Activated T-helper 17 cell treated with anti-CD3 and anti-CD28 coated beads, Interleukin-2, amount 50 U/mL, for 72 hours (primary cell): ENCODE results near the gene TMEM250. TPM values are rescaled to one million over a fixed set of nuclear protein-coding genes. Genes with fewer than 3 reads are reported as not detected.

Source experiments
- total RNA-seq, 2 donors: library from RNA; stranded (reverse); gene quantifications; one replicate each; pipeline ENCODE4 v1.2.3, GENCODE V29; 2022

The TMEM250 gene
- total RNA-seq, 2 donors from 2014 or later: 28.2 to 37.7 TPM

Other genes with a start within 250 kb of the TMEM250 start
- gene CAMSAP1, start 211.3 kb downstream of the TMEM250 start, total RNA-seq: 10 to 100 TPM; 37.8 to 46.2 TPM
- gene UBAC1, start 157.5 kb downstream of the TMEM250 start, total RNA-seq: 10 to 100 TPM; 37.8 to 39.8 TPM
- 1 to 10 TPM; 7.8 to 9.7 TPM for gene NACC2, start 23.6 kb downstream of the TMEM250 start, total RNA-seq
- gene LHX3, start 86.3 kb upstream of the TMEM250 start, total RNA-seq: under 1 TPM in 1 of 2 donors, not detected in 1; 0.16 TPM
- gene QSOX2, start 126.9 kb upstream of the TMEM250 start, total RNA-seq: 10 to 100 TPM; 25.9 to 28.5 TPM
- gene CCDC187, start 185.2 kb upstream of the TMEM250 start, total RNA-seq: under 1 TPM in 1 of 2 donors, not detected in 1; 0.02 TPM
- 10 to 100 TPM in 1 of 2 donors, 1 to 10 TPM in 1; 5.9 to 16.3 TPM for gene GPSM1, start 208.7 kb upstream of the TMEM250 start, total RNA-seq
- gene DNLZ, start 244.9 kb upstream of the TMEM250 start, total RNA-seq: 10 to 100 TPM; 10.3 to 24.0 TPM